Neural cell (in vitro differentiated cells): ENCODE data around the gene MAP4K2. TPM values are rescaled to one million over a fixed set of nuclear protein-coding genes. Genes with fewer than 3 reads are reported as not detected.
A peak's percentile ranks its signal among the peaks of the same experiment; 100 is the strongest.

Experiments
- H2AFZ ChIP-seq: fragments of 200-600, 300-800 bp; sonication (generic), shearing (Covaris generic); 2 replicates; pipeline ENCODE4 v1.6.0; 2014; ENCODE audit warnings: low read depth, mild to moderate bottlenecking, antibody characterized with exemption, low read length, moderate library complexity
- H3F3A ChIP-seq: fragments of 200-600 bp; shearing (Covaris generic); 2 replicates; pipeline ENCODE4 v1.6.1; 2016; ENCODE audit warnings: mild to moderate bottlenecking, moderate library complexity, mixed read lengths, antibody characterized with exemption, low read length; ENCODE audit not compliant: insufficient read depth, poor library complexity, severe bottlenecking
- H3K27ac ChIP-seq: fragments of 200-600, 300-800 bp; sonication (generic), shearing (Covaris generic); 2 replicates; pipeline ENCODE4 v1.5.1; 2014; ENCODE audit warnings: mild to moderate bottlenecking, low read length, moderate library complexity
- H3K27me3 ChIP-seq: fragments of 300-800, 200-600 bp; sonication (generic), shearing (Covaris generic); 2 replicates; pipeline ENCODE4 v1.6.0; 2014; ENCODE audit warnings: mild to moderate bottlenecking, low read depth, low read length, moderate library complexity; ENCODE audit not compliant: insufficient read depth
- H3K36me3 ChIP-seq: fragments of 300-800, 200-600 bp; sonication (generic), shearing (Covaris generic); 2 replicates; pipeline ENCODE4 v1.5.1; 2014; ENCODE audit warnings: mild to moderate bottlenecking, antibody characterized with exemption, low read length, moderate library complexity; ENCODE audit not compliant: insufficient read depth
- H3K4me2 ChIP-seq: fragments of 300-800, 200-600 bp; sonication (generic), shearing (Covaris generic); 2 replicates; pipeline ENCODE4 v1.6.0; 2014; ENCODE audit warnings: mild to moderate bottlenecking, low read length
- H3K4me3 ChIP-seq: fragments of 300-800, 200-600 bp; sonication (generic), shearing (Covaris generic); 2 replicates; pipeline ENCODE4 v1.5.1; 2014; ENCODE audit warnings: mild to moderate bottlenecking, low read length, moderate library complexity
- H3K79me2 ChIP-seq: fragments of 200-600 bp; shearing (Covaris generic); replicated peaks from 2 replicates; pipeline ENCODE4 v1.6.0; 2014; ENCODE audit warnings: mild to moderate bottlenecking, low read length, moderate library complexity; ENCODE audit not compliant: insufficient read depth
- H3K9ac ChIP-seq: fragments of 300-800, 200-600 bp; sonication (generic), shearing (Covaris generic); 2 replicates; pipeline ENCODE4 v1.6.1; 2016; ENCODE audit warnings: mild to moderate bottlenecking, low read length, mixed read lengths
- H3K9me2 ChIP-seq: fragments of 200-600 bp; shearing (Covaris generic); 2 replicates; pipeline ENCODE4 v1.6.1; 2016; ENCODE audit warnings: mild to moderate bottlenecking, low read length, mixed read lengths; ENCODE audit not compliant: insufficient read depth
- H3K9me3 ChIP-seq: fragments of 200-600, 300-800 bp; sonication (generic), shearing (Covaris generic); 2 replicates; pipeline ENCODE4 v1.6.1; 2016; ENCODE audit warnings: mild to moderate bottlenecking, mixed run types, low read length, moderate library complexity, mixed read lengths
- H4K20me1 ChIP-seq: fragments of 200-600 bp; shearing (Covaris generic); 2 replicates; pipeline ENCODE4 v1.6.1; 2016; ENCODE audit warnings: mild to moderate bottlenecking, mixed run types; ENCODE audit not compliant: insufficient read depth
- CTCF ChIP-seq: fragments of 450-650 bp; IDR thresholded peaks from 2 replicates; pipeline ENCODE4 v1.5.1; 2014; ENCODE audit warnings: antibody characterized with exemption, mild to moderate bottlenecking, moderate library complexity; ENCODE audit not compliant: poor library complexity, severe bottlenecking
- EP300 ChIP-seq: fragments of 450-650 bp; conservative IDR thresholded peaks from 2 replicates; pipeline ENCODE4 v1.6.1; 2014; ENCODE audit warnings: antibody characterized with exemption, mild to moderate bottlenecking, moderate library complexity; ENCODE audit not compliant: poor library complexity, severe bottlenecking
- EZH2 ChIP-seq: fragments of 200-600, 300-800 bp; shearing (Covaris generic), sonication (generic); IDR thresholded peaks from 2 replicates; pipeline ENCODE4 v1.6.1; 2014; ENCODE audit warnings: antibody characterized with exemption, low read length, borderline replicate concordance, mild to moderate bottlenecking; ENCODE audit not compliant: insufficient read depth, poor library complexity, severe bottlenecking
- MXI1 ChIP-seq: fragments of 450-650 bp; conservative IDR thresholded peaks from 2 replicates; pipeline ENCODE4 v1.6.1; 2014; ENCODE audit warnings: antibody characterized with exemption, mild to moderate bottlenecking; ENCODE audit not compliant: poor library complexity, severe bottlenecking
- POLR2AphosphoS5 ChIP-seq: IDR thresholded peaks from 2 replicates; pipeline ENCODE4 v1.6.1; 2012
- RAD21 ChIP-seq: fragments of 450-650 bp; conservative IDR thresholded peaks from 2 replicates; pipeline ENCODE4 v1.6.1; 2014; ENCODE audit warnings: antibody characterized with exemption, mild to moderate bottlenecking, moderate library complexity
- REST ChIP-seq: IDR thresholded peaks from 2 replicates; pipeline ENCODE4 v1.6.1; 2012; ENCODE audit warnings: borderline replicate concordance
- SMC3 ChIP-seq: fragments of 450-650 bp; conservative IDR thresholded peaks from 2 replicates; pipeline ENCODE4 v1.6.1; 2014; ENCODE audit warnings: antibody characterized with exemption, mild to moderate bottlenecking, moderate library complexity; ENCODE audit not compliant: poor library complexity
- TAF1 ChIP-seq: IDR thresholded peaks from 2 replicates; pipeline ENCODE4 v1.6.1; 2012; ENCODE audit warnings: low read depth
- polyA plus RNA-seq: library from polyadenylated mRNA; depleted of rRNA; stranded (reverse); fragments of >200 nt; gene quantifications from 2 replicates; pipeline ENCODE4 v1.2.3, GENCODE V29; 2014

MAP4K2 gene
- polyA plus RNA-seq, 1 donor from 2014 or later: 12.4 TPM

GRCh38 chr11:64804346-64805210 is 1.6 kb upstream of the MAP4K2 start:
- Histone ChIP-seq H3K4me3 (no peak overlapping the region), H3K79me2 (peaks cover 6% of the 10 kb centered on the region), H3K4me2 (no peak overlapping the region), H3K36me3 (peaks cover 9% of the 10 kb centered on the region), H2AFZ (no peak overlapping the region), H3K9me3 (no peaks in the 10 kb centered on the region), H3K27ac (no peak overlapping the region), H3K9me2 (no peaks in the 10 kb centered on the region), H3F3A (no peaks in the 10 kb centered on the region), H3K27me3 (no peaks in the 10 kb centered on the region), H3K9ac (no peak overlapping the region), H4K20me1 (no peaks in the 10 kb centered on the region)
- TF ChIP-seq MXI1: no peak
- no peak for TF ChIP-seq POLR2AphosphoS5
- no peak for TF ChIP-seq CTCF
- no peak for TF ChIP-seq SMC3
- TF ChIP-seq RAD21: no peak
- no peak for TF ChIP-seq EP300
- TF ChIP-seq EZH2: no peak

- no peaks in the 10 kb centered on the region for H3F3A ChIP-seq
- no peak overlapping the region for H3K27ac ChIP-seq
- H4K20me1 ChIP-seq: no peaks in the 10 kb centered on the region
- no peaks in the 10 kb centered on the region for H3K79me2 ChIP-seq
- no peaks in the 10 kb centered on the region for H3K27me3 ChIP-seq
- H3K9ac ChIP-seq: peak overlapping the region; percentile 54
- H3K9me3 ChIP-seq: no peaks in the 10 kb centered on the region
- TF ChIP-seq EP300 (no peak), EZH2 (no peak), TAF1 (no peak), RAD21 (no peak), MXI1 (no peak), SMC3 (no peak)
- H3K9me2 ChIP-seq: no peaks in the 10 kb centered on the region
- H3K4me2 ChIP-seq: peak overlapping the region; percentile 88
- H3K36me3 ChIP-seq: peaks cover 9% of the 10 kb centered on the region
- H2AFZ ChIP-seq: no peak overlapping the region
- H3K4me3 ChIP-seq: peak overlapping the region; percentile 67
Measured at GRCh38 chr11:64803846-64804345, 882 bp upstream of the MAP4K2 start.

- Histone ChIP-seq H3K4me3 (peak overlapping the region; percentile 66), H3K27ac (no peak overlapping the region), H2AFZ (no peak overlapping the region), H3K4me2 (no peak overlapping the region), H3K9me2 (no peaks in the 10 kb centered on the region), H3K79me2 (no peaks in the 10 kb centered on the region), H3K9ac (peak overlapping the region; percentile 51), H3F3A (no peaks in the 10 kb centered on the region), H3K36me3 (peaks cover 9% of the 10 kb centered on the region), H3K27me3 (no peaks in the 10 kb centered on the region), H3K9me3 (no peaks in the 10 kb centered on the region), H4K20me1 (no peaks in the 10 kb centered on the region)
- no peak for TF ChIP-seq EP300
- TF ChIP-seq MXI1: no peak
- no peak for TF ChIP-seq POLR2AphosphoS5
- no peak for TF ChIP-seq CTCF
- no peak for TF ChIP-seq REST
- no peak for TF ChIP-seq RAD21
Measured at GRCh38 chr11:64802370-64803157, 450 bp downstream of the MAP4K2 start.
